HL-60 (cell line): Measurements from ENCODE around the gene TAF5L.

ENCODE experiments used
- DNase-seq, 2 experiments: peaks; one replicate each; pipeline ENCODE4 v3.0.0-alpha.2; 2010 to 2020; ENCODE audit warnings: low read depth in 1 of 2, low spot score in 1 of 2
- H3K27ac ChIP-seq: fragments of 250-450 bp; sonication (Bioruptor Pico); replicated peaks from 2 replicates; pipeline ENCODE4 v1.5.1; 2020; ENCODE audit warnings: mild to moderate bottlenecking, moderate library complexity
- H3K27me3 ChIP-seq: fragments of 250-450 bp; sonication (Bioruptor Pico); 2 replicates; pipeline ENCODE4 v1.5.1; 2021; ENCODE audit warnings: mild to moderate bottlenecking, moderate library complexity; ENCODE audit not compliant: insufficient read depth, poor library complexity, severe bottlenecking
- H3K4me3 ChIP-seq: replicated peaks from 2 replicates; pipeline ENCODE4 v1.5.1; 2011; ENCODE audit warnings: mild to moderate bottlenecking, control low read depth, low read length; ENCODE audit not compliant: insufficient read depth
- CTCF ChIP-seq: IDR thresholded peaks from one replicate; pipeline ENCODE4 v1.5.1; 2011; ENCODE audit warnings: low read length, control low read depth, inconsistent platforms; ENCODE audit not compliant: insufficient read depth
- GABPA ChIP-seq: IDR thresholded peaks from 2 replicates; pipeline ENCODE4 v1.6.1; 2012; ENCODE audit warnings: low read depth
- POLR2AphosphoS5 ChIP-seq: IDR thresholded peaks from 2 replicates; pipeline ENCODE4 v1.6.1; 2012; ENCODE audit warnings: low read depth
- REST ChIP-seq: IDR thresholded peaks from 2 replicates; pipeline ENCODE4 v1.6.1; 2012; ENCODE audit warnings: low read depth; ENCODE audit not compliant: insufficient replicate concordance
- SPI1 ChIP-seq: IDR thresholded peaks from 2 replicates; pipeline ENCODE4 v1.6.1; 2012; ENCODE audit warnings: low read depth, mild to moderate bottlenecking, borderline replicate concordance

TAF5L gene

GRCh38 chr1:229636042-229636441 is 10.1 kb upstream of the TAF5L start:
- DNase-seq: no peak
- Histone ChIP-seq H3K27me3 (no peaks in the 10 kb centered on the region), H3K4me3 (no peak overlapping the region), H3K27ac (no peak overlapping the region)
- no peak for TF ChIP-seq SPI1
- TF ChIP-seq GABPA: no peak
- no peak for TF ChIP-seq CTCF
- no peak for TF ChIP-seq REST
- no peak for TF ChIP-seq POLR2AphosphoS5

GRCh38 chr1:229631966-229632365 is 6.0 kb upstream of the TAF5L start:
- DNase-seq: no peak
- Histone ChIP-seq H3K4me3 (no peak overlapping the region), H3K27ac (no peak overlapping the region), H3K27me3 (no peaks in the 10 kb centered on the region)
- TF ChIP-seq SPI1 (no peak), CTCF (no peak), GABPA (no peak), POLR2AphosphoS5 (no peak), REST (no peak)

GRCh38 chr1:229631148-229631547 is 5.2 kb upstream of the TAF5L start:
- Histone ChIP-seq H3K27ac (no peak overlapping the region), H3K4me3 (no peak overlapping the region), H3K27me3 (no peaks in the 10 kb centered on the region)
- TF ChIP-seq CTCF: no peak
- TF ChIP-seq GABPA: no peak
- no peak for TF ChIP-seq POLR2AphosphoS5
- TF ChIP-seq SPI1: no peak
- no peak for TF ChIP-seq REST
- no peak for DNase-seq
